DND-41 (cell line): Measurements from ENCODE around the gene RAB8B.

ENCODE experiments used
- CTCF ChIP-seq: IDR thresholded peaks from 2 replicates; pipeline ENCODE4 v1.5.1; 2012; ENCODE audit warnings: borderline replicate concordance, low read length, moderate library complexity, mild to moderate bottlenecking; ENCODE audit not compliant: poor library complexity, severe bottlenecking; ENCODE audit errors: extremely low read depth
- EZH2 ChIP-seq: IDR thresholded peaks from 3 replicates; pipeline ENCODE4 v1.6.1; 2012; ENCODE audit warnings: borderline replicate concordance, low read depth, mild to moderate bottlenecking, moderate library complexity, low read length, inconsistent platforms; ENCODE audit not compliant: severe bottlenecking

GRCh38 chr15:63294359-63294758 lies 105.0 kb downstream of the RAB8B start:
- TF ChIP-seq CTCF (no peak), EZH2 (no peak)
